ENCODE results near the gene OR8D1.
"Not testable (repeated sequence)": the region's sequence is repeated elsewhere in the genome, so short reads cannot be mapped to it uniquely, and the experiment has no call there.

The OR8D1 gene

GRCh38 chr11:124285610-124286344 lies 28.0 kb downstream of the OR8D1 start:
- H3K4me3 ChIP-seq (ENCODE audit: low read depth, low read length) = no peak overlapping the region

GRCh38 chr11:124278261-124278660 lies 35.5 kb downstream of the OR8D1 start:
- H3K4me3 ChIP-seq (ENCODE audit: low read depth, low read length) = no peak overlapping the region

GRCh38 chr11:124277804-124278203 lies 35.9 kb downstream of the OR8D1 start:
- H3K4me3 ChIP-seq (ENCODE audit: low read depth, low read length) = no peak overlapping the region

- H3K4me3 ChIP-seq (ENCODE audit: low read depth, low read length) = no peak overlapping the region
These were observed 36.5 kb downstream of the OR8D1 start for GRCh38 chr11:124277207-124277606.

- no peak overlapping the region for H3K4me3 ChIP-seq (ENCODE audit: low read depth, low read length)
These were observed 37.7 kb downstream of the OR8D1 start for GRCh38 chr11:124276081-124276480.

- no peak overlapping the region for H3K4me3 ChIP-seq (ENCODE audit: low read depth, low read length)
These were observed 39.7 kb downstream of the OR8D1 start for GRCh38 chr11:124274000-124274399.

GRCh38 chr11:124270886-124271285 lies 42.9 kb downstream of the OR8D1 start:
- not testable (repeated sequence) for H3K4me3 ChIP-seq (ENCODE audit: low read depth, low read length)

- H3K4me3 ChIP-seq (ENCODE audit: low read depth, low read length) = not testable (repeated sequence)
These were observed 48.7 kb downstream of the OR8D1 start for GRCh38 chr11:124265041-124265440.

GRCh38 chr11:124256076-124256475 lies 57.7 kb downstream of the OR8D1 start, which contains the start of gene OR8G5:
OR8G5 (plus strand) TSS chr11:124256376; CDS start chr11:124264932, 8,556 bp downstream.
- no peak within 1 kb of the TSS for H3K4me3 ChIP-seq (ENCODE audit: low read depth, low read length)

Data from iPS-11a (cell line).